ENCODE results near the gene GORASP1.

The GORASP1 gene

DNA sequence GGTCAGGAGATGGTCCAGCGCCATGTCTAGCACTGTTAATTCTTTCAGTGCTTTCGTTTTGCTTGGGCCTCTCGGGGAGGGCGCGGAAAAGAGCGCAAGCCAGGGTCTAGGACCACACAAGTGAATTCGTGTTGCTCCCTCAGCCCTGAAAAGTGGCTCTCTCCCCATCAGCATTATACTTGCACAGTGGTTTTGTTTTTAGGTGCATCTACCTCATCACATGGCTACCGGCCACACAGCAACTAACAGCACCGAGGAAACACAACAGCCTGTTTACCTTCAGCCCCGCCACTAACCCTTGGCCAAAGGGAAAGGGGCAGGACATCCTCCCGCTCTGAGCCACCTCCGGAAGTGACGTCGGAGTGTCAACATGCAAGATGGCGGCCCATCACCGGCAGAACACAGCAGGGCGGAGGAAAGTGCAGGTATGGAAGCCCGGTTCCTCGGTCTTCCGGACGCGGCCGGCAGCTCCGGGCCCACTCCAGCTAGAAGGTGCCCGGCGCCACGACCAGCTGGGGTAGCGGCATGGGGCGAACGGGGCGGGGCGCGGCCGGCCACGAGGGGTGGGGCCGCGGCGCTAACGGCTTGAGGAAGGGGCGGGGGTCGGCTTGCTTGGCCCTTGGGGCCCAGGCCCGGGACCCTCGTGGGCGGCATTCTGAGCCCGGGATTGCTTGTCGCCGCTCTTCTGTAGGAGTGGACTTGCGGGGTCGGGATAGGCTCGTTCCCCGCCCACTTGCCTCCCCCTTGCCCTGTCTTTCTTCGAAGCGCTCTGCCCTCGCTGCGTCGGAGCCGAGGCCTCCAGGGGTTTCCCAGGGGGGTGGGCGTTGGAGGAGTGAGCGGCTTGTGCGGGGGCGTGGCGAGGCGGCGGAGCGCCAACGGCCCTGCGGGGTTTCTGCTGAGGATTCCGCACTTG lies 55.5 kb downstream of the GORASP1 start, which contains the start of the genes SCN11A and WDR48:
TSS of gene SCN11A (minus strand) at position 296 of the 913 bp plus-strand sequence. CDS start 101,582 bp downstream, outside the sequence.
TSS of gene WDR48 (plus strand) at position 368 of the 913 bp plus-strand sequence. CDS start at position 378, 10 bp downstream.
- intact Hi-C loops (cut with DNase I; ENCODE audit: low total_unique reads), result no loop called here
- no peak for TF ChIP-seq CTCF (IDR thresholded peaks at IDR 0.05)
- peak; percentile 95 to 96 for DNase-seq
- no peaks in the 10 kb centered on the region for H3K9me3 ChIP-seq
- peaks cover 0 to 26% (median 17%) of the 10 kb centered on the region in 4 donors for H3K4me1 ChIP-seq
- peak within 1 kb of the TSS; percentile 83 to 96 for H3K4me3 ChIP-seq
- no peaks in the 10 kb centered on the region for H3K36me3 ChIP-seq
- H3K27ac ChIP-seq, result peak within 1 kb of the TSS; percentile 82 to 95
- no peaks in the 10 kb centered on the region for H3K27me3 ChIP-seq

- Histone ChIP-seq H3K27ac (no peak overlapping the region), H3K4me1 (peaks cover 0 to 21% (median 17%) of the 10 kb centered on the region in 4 donors), H3K27me3 (no peaks in the 10 kb centered on the region), H3K9me3 (no peaks in the 10 kb centered on the region), H3K4me3 (no peak overlapping the region), H3K36me3 (no peaks in the 10 kb centered on the region)
- no peak for DNase-seq
- intact Hi-C loops (cut with DNase I; ENCODE audit: low total_unique reads), result no loop called here
- no peak for TF ChIP-seq CTCF (IDR thresholded peaks at IDR 0.05)
Observed at GRCh38 chr3:39050029-39050428, 57.4 kb downstream of the GORASP1 start.
